HepG2 (cell line): ENCODE results near the gene PPP1R18. TPM values are rescaled to one million over a fixed set of nuclear protein-coding genes. Genes with fewer than 3 reads are reported as not detected.

ENCODE experiments used
- ATAC-seq: fragments of 200-7000 bp; cut with Tn5 transposase; 3 replicates; pipeline ENCODE4 v1.9.1; 2020; ENCODE audit warnings: mild to moderate bottlenecking, moderate library complexity
- BruUV-seq: library from RNA; stranded (reverse); fragments of 400-500 nt; replicated peaks from 2 replicates; lab custom pipeline; 2021; lab: Mats Ljungman, UMichigan
- CTCF ChIA-PET: fragments of 300-600 bp; formaldehyde crosslinking; extraction: SDS; loops from one replicate; lab custom pipeline; 2021; ENCODE audit warnings: low total read pairs, inconsistent platforms, low intra/inter-chr PET ratio; lab: Yijun Ruan, JAX
- POLR2A ChIA-PET: fragments of 350-600 bp; sonication (Branson Sonifier 250); formaldehyde crosslinking; loops from one replicate; lab custom pipeline; 2020; ENCODE audit warnings: antibody characterized with exemption, inconsistent platforms; lab: Yijun Ruan, JAX
- DNase-seq: peaks from one replicate; pipeline ENCODE4 v3.0.0-alpha.2; 2015; ENCODE audit warnings: low spot score
- FAIRE-seq: peaks from 3 replicates; lab custom pipeline; 2011; peaks lifted over from hg19 to GRCh38; lab: Jason Lieb, UNC
- H2AFZ ChIP-seq: one replicate; pipeline ENCODE4 v1.6.1; 2011; ENCODE audit warnings: low read length, inconsistent platforms
- H3K27ac ChIP-seq: fragments of 300-600 bp; 3 replicates; pipeline ENCODE4 v1.8.0; 2011; ENCODE audit warnings: mixed run types, mild to moderate bottlenecking, mixed read lengths, low read length, inconsistent platforms; ENCODE audit not compliant: insufficient read depth; ENCODE audit errors: extremely low read length
- H3K27me3 ChIP-seq, 2 experiments: fragments of 200-600 bp in 1 of 2; 2 replicates in 1 of 2; 3 replicates in 1 of 2; pipeline versions ENCODE4 v1.6.0 to v1.8.0; 2011; ENCODE audit warnings: low read length in 2 of 2, mild to moderate bottlenecking in 2 of 2, moderate library complexity in 2 of 2, inconsistent platforms in 1 of 2; ENCODE audit not compliant: insufficient read depth in 2 of 2, control insufficient read depth in 1 of 2
- H3K36me3 ChIP-seq, 2 experiments: fragments of 200-600 bp in 1 of 2; replicated peaks in 1 of 2; 2 replicates in 1 of 2; 3 replicates in 1 of 2; pipeline versions ENCODE4 v1.5.1 to v1.8.0; 2011; ENCODE audit warnings: low read length in 2 of 2, inconsistent platforms in 1 of 2; ENCODE audit not compliant: insufficient read depth in 2 of 2, control insufficient read depth in 1 of 2
- H3K4me1 ChIP-seq: 2 replicates; pipeline ENCODE4 v1.5.1; 2012; ENCODE audit warnings: low read length, inconsistent platforms; ENCODE audit not compliant: insufficient read depth
- H3K4me2 ChIP-seq: 2 replicates; pipeline ENCODE4 v1.6.0; 2011; ENCODE audit warnings: low read depth, low read length, inconsistent platforms
- H3K4me3 ChIP-seq, 3 experiments: fragments of 200-600 bp in 1 of 3; sonication (generic), shearing (Covaris generic) in 1 of 3; replicated peaks in 1 of 3; 2 replicates each; pipeline ENCODE4 v1.5.1; 2011 to 2016; ENCODE audit warnings: low read length in 3 of 3, inconsistent platforms in 2 of 3, low read depth in 2 of 3, mild to moderate bottlenecking in 2 of 3, control low read depth in 1 of 3, mixed read lengths in 1 of 3; ENCODE audit not compliant: insufficient read depth in 1 of 3
- H3K79me2 ChIP-seq: one replicate; pipeline ENCODE4 v1.6.1; 2011; ENCODE audit warnings: low read length, inconsistent platforms; ENCODE audit not compliant: insufficient read depth
- H3K9ac ChIP-seq: 2 replicates; pipeline ENCODE4 v1.6.0; 2011; ENCODE audit warnings: mild to moderate bottlenecking, low read depth, low read length, inconsistent platforms; ENCODE audit not compliant: insufficient read depth
- H3K9me3 ChIP-seq: 2 replicates; pipeline ENCODE4 v1.5.1; 2012; ENCODE audit warnings: mild to moderate bottlenecking, low read length
- H4K20me1 ChIP-seq: 2 replicates; pipeline ENCODE4 v1.6.0; 2011; ENCODE audit warnings: inconsistent platforms, mild to moderate bottlenecking, low read length, moderate library complexity; ENCODE audit not compliant: insufficient read depth
- ARHGAP35 ChIP-seq: sonication (generic); formaldehyde crosslinking; IDR thresholded peaks from 2 replicates; pipeline ENCODE4 v1.9.0; 2022; ENCODE audit warnings: mild to moderate bottlenecking, inconsistent platforms, moderate library complexity, missing genetic modification reagents, borderline replicate concordance
- ATF6 ChIP-seq: sonication (generic); formaldehyde crosslinking; conservative IDR thresholded peaks from 2 replicates; pipeline ENCODE4 v1.4.0; 2020; ENCODE audit warnings: missing genetic modification reagents
- DNMT1 ChIP-seq: sonication (generic); formaldehyde crosslinking; IDR thresholded peaks from 2 replicates; pipeline ENCODE4 v1.5.1; 2020; ENCODE audit warnings: mild to moderate bottlenecking, missing genetic modification reagents
- EZH2 ChIP-seq: conservative IDR thresholded peaks from 2 replicates; pipeline ENCODE4 v1.6.1; 2012; ENCODE audit warnings: mild to moderate bottlenecking, low read depth, low read length, moderate library complexity
- IRF1 ChIP-seq: sonication (generic); formaldehyde crosslinking; IDR thresholded peaks from 2 replicates; pipeline ENCODE4 v1.4.0; 2020; ENCODE audit warnings: low read depth, mild to moderate bottlenecking, missing genetic modification reagents
- JUND ChIP-seq: sonication (generic); formaldehyde crosslinking; IDR thresholded peaks from 2 replicates; pipeline ENCODE4 v1.8.0; 2022; ENCODE audit warnings: mild to moderate bottlenecking, missing genetic modification reagents
- KLF15 ChIP-seq: sonication (generic); formaldehyde crosslinking; IDR thresholded peaks from 2 replicates; pipeline ENCODE4 v1.8.1; 2023; ENCODE audit warnings: borderline replicate concordance, mild to moderate bottlenecking, inconsistent platforms, missing genetic modification reagents, mixed read lengths
- MEIS2 ChIP-seq: sonication (generic); formaldehyde crosslinking; IDR thresholded peaks from 2 replicates; pipeline ENCODE4 v1.9.0; 2021; ENCODE audit warnings: mild to moderate bottlenecking, missing genetic modification reagents
- NR2C2 ChIP-seq: sonication (generic); formaldehyde crosslinking; IDR thresholded peaks from 2 replicates; pipeline ENCODE4 v1.4.0; 2020; ENCODE audit warnings: missing genetic modification reagents, mild to moderate bottlenecking, moderate library complexity, borderline replicate concordance
- PAWR ChIP-seq: sonication (generic); formaldehyde crosslinking; IDR thresholded peaks from 2 replicates; pipeline ENCODE4 v1.4.0; 2020; ENCODE audit warnings: missing genetic modification reagents, mild to moderate bottlenecking, borderline replicate concordance
- SNAI1 ChIP-seq: sonication (generic); formaldehyde crosslinking; IDR thresholded peaks from 2 replicates; pipeline ENCODE4 v1.5.0; 2020; ENCODE audit warnings: mild to moderate bottlenecking, missing genetic modification reagents, borderline replicate concordance
- ZKSCAN5 ChIP-seq: sonication (generic); formaldehyde crosslinking; IDR thresholded peaks from 2 replicates; pipeline ENCODE4 v1.5.1; 2020; ENCODE audit warnings: mild to moderate bottlenecking, missing genetic modification reagents
- ZNF121 ChIP-seq: sonication (generic); formaldehyde crosslinking; IDR thresholded peaks from 2 replicates; pipeline ENCODE4 v1.5.0; 2020; ENCODE audit warnings: mild to moderate bottlenecking, missing genetic modification reagents
- ZNF232 ChIP-seq: sonication (generic); formaldehyde crosslinking; IDR thresholded peaks from 2 replicates; pipeline ENCODE4 v1.4.0; 2020; ENCODE audit warnings: missing genetic modification reagents, borderline replicate concordance
- ZNF24 ChIP-seq: fragments of 450-650 bp; IDR thresholded peaks from 2 replicates; pipeline ENCODE4 v1.6.1; 2017; ENCODE audit warnings: antibody characterized with exemption, mild to moderate bottlenecking
- ZNF280B ChIP-seq: sonication (generic); formaldehyde crosslinking; IDR thresholded peaks from 2 replicates; pipeline ENCODE4 v1.5.0; 2020; ENCODE audit warnings: missing genetic modification reagents, mild to moderate bottlenecking, borderline replicate concordance
- ZNF44 ChIP-seq: sonication (generic); formaldehyde crosslinking; IDR thresholded peaks from 2 replicates; pipeline ENCODE4 v1.5.1; 2020; ENCODE audit warnings: mild to moderate bottlenecking, missing genetic modification reagents
- ZNF770 ChIP-seq: sonication (generic); formaldehyde crosslinking; IDR thresholded peaks from 2 replicates; pipeline ENCODE4 v1.5.0; 2020; ENCODE audit warnings: mild to moderate bottlenecking, missing genetic modification reagents
- WGBS: methylation state at CpG from one replicate; pipeline ENCODE4 v1.1.6; 2017; ENCODE audit warnings: low lambda C conversion rate; 5-methylcytosine and 5-hydroxymethylcytosine counted together
- in situ Hi-C: cut with HindIII; loops from 2 replicates; pipeline ENCODE4 v1.10.0; 2017; ENCODE audit warnings: low pct_unique_long_range_greater_than_20kb; ENCODE audit not compliant: extremely low pct_ligation_motif_present
- intact Hi-C: fragments of 100-400 bp; cut with micrococcal nuclease; formaldehyde crosslinking; loops from one replicate; pipeline ENCODE4 v1.10.0; 2022; ENCODE audit not compliant: unreplicated experiment
- polyA plus RNA-seq, 8 experiments: library from polyadenylated mRNA; depleted of rRNA in 3 of 8; stranded (reverse) in 7 of 8; unstranded in 1 of 8; fragments of >200 nt; fragmentation: Illumina TruSeq in 4 of 8; extraction: Trizol in 4 of 8; gene quantifications; 2 replicates each; pipeline versions ENCODE4 v1.2.1 to v1.2.3, GENCODE V29; 2011 to 2016; ENCODE audit warnings: low read depth in 4 of 8, missing spikeins in 1 of 8, mixed read lengths in 1 of 8; ENCODE audit not compliant: insufficient read depth in 1 of 8
- total RNA-seq, 5 experiments: library from RNA; depleted of rRNA; stranded (reverse); fragments of >200 nt; fragmentation: Illumina TruSeq; extraction: Trizol; gene quantifications; 2 replicates each; pipeline ENCODE4 v1.2.3, GENCODE V29; 2016; ENCODE audit warnings: low read depth in 1 of 5

Gene PPP1R18
- total and polyA plus RNA-seq, 2 of the 13 experiments (the other 11 are each of a cell fraction or from before 2014, with no cell fraction given) = 4.9 to 9.2 TPM

- TSS peak; percentile 69 for BruUV-seq
- TF ChIP-seq IRF1 (CRISPR knock-in tag) (0 out of 2 replicates have a peak, but pooled peaks have one; percentile 17), EZH2 (no peak), DNMT1 (CRISPR knock-in tag) (peak; percentile 62), ZNF121 (CRISPR knock-in tag) (peak; percentile 43; the same call in 1 of the 2 replicates), ZNF280B (no peak), ZNF770 (no peak), ATF6 (CRISPR knock-in tag) (0 out of 2 replicates have a peak, but pooled peaks have one; percentile 10), SNAI1 (CRISPR knock-in tag) (0 out of 2 replicates have a peak, but pooled peaks have one; percentile 54), ZNF44 (no peak), ARHGAP35 (CRISPR knock-in tag) (no peak), JUND (CRISPR knock-in tag) (peak; percentile 14; the same call in 1 of the 2 replicates), KLF15 (CRISPR knock-in tag) (0 out of 2 replicates have a peak, but pooled peaks have one; percentile 38), MEIS2 (peak; percentile 45; the same call in 1 of the 2 replicates), ZNF24 (no peak), NR2C2 (no peak), PAWR (0 out of 2 replicates have a peak, but pooled peaks have one; percentile 12), ZKSCAN5 (CRISPR knock-in tag) (no peak), ZNF232 (CRISPR knock-in tag) (peak; percentile 36; the same call in 1 of the 2 replicates)
These were observed 30.4 kb upstream of the PPP1R18 start for GRCh38 chr6:30716879-30717128.

More at GRCh38 chr6:30716879-30717128, 30.4 kb upstream of the PPP1R18 start:
- POLR2A ChIA-PET = interaction anchor here (0.7 to 2.9 kb wide), 36 partner anchors 10 to 197 kb away, joined by 3 to 50 read pairs (median 6); partner anchors contain the start of genes ATAT1, DDR1, DHX16 and FLOT1
- no peaks in the 10 kb centered on the region for H3K9me3 ChIP-seq
- no peak for DNase-seq
- H3K36me3 ChIP-seq = peaks cover 17 to 25% of the 10 kb centered on the region in 2 experiments
- H3K4me1 ChIP-seq = peaks cover 32% of the 10 kb centered on the region
- peaks cover 5% of the 10 kb centered on the region; the same call in 1 of the 2 replicates for H4K20me1 ChIP-seq
- no peaks in the 10 kb centered on the region; a peak in 1 of 5 replicates for H3K27me3 ChIP-seq
- intact Hi-C loops = loop anchor here (1.0 to 2.0 kb wide), 2 partner anchors 38 to 160 kb away; partner anchors contain the start of genes GNL1 and PRR3
- no peak for ATAC-seq
- H3K9ac ChIP-seq = peak overlapping the region; percentile 68
- peak overlapping the region; percentile 53 to 76 (median 64) for H3K4me3 ChIP-seq
- in situ Hi-C loops = no loop called here
- H3K79me2 ChIP-seq = peaks cover 24% of the 10 kb centered on the region
- peak overlapping the region; percentile 82 for H3K4me2 ChIP-seq
- 50% methylated on average over 5 of the region's 8 CpGs for WGBS
- CTCF ChIA-PET = no interaction called here
- H3K27ac ChIP-seq = peak overlapping the region; percentile 94
- no peak for FAIRE-seq
- peak overlapping the region; percentile 33 for H2AFZ ChIP-seq
